C4-2B (cell line): ENCODE data around the gene ERMARD.

Experiments
- CTCF ChIP-seq: fragments of 450-650 bp; conservative IDR thresholded peaks from 2 replicates; pipeline ENCODE4 v1.5.1; 2017; ENCODE audit warnings: mild to moderate bottlenecking
- ZFX ChIP-seq: fragments of 450-650 bp; IDR thresholded peaks from 2 replicates; pipeline ENCODE4 v1.6.1; 2017

- TF ChIP-seq CTCF (no peak), ZFX (no peak)
These were observed 48.6 kb upstream of the ERMARD start for GRCh38 chr6:169702840-169703246.
